ENCODE data around the gene OCIAD2. TPM values are rescaled to one million over a fixed set of nuclear protein-coding genes. Genes with fewer than 3 reads are reported as not detected.
"Not testable (repeated sequence)": the region's sequence is repeated elsewhere in the genome, so short reads cannot be mapped to it uniquely, and the experiment has no call there.

OCIAD2 gene
- total and polyA plus RNA-seq, 4 donors: 8.5 to 159 (median 26.5) TPM

DNA sequence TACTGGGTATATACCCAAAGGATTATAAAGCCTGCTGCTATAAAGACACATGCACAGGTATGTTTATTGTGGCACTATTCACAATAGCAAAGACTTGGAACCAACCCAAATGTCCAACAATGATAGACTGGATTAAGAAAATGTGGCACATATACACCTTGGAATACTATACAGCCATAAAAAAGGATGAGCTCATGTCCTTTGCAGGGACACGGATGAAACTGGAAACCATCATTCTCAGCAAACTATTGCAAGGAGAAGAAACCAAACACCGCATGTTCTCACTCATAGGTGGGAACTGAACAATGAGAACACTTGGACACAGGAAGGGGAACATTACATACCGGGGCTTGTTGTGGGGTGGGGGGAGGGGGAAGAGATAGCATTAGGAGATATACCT, 16.8 kb downstream of the OCIAD2 start:
- not testable (repeated sequence) for H3K9ac ChIP-seq (ENCODE audit: low read depth in 1 of 2, low read length in 2 of 2); H3K9me3 ChIP-seq (ENCODE audit: control insufficient read depth in 4 of 4, low read length in 3 of 4); H3K27me3 ChIP-seq (ENCODE audit: control insufficient read depth in 4 of 4, insufficient read depth in 4 of 4, low read length in 3 of 4); DNase-seq (ENCODE audit: low spot score); H3K27ac ChIP-seq (ENCODE audit: low read depth in 1 of 2, low read length in 2 of 2); H3K4me3 ChIP-seq (ENCODE audit: low read depth in 1 of 3, low read length in 3 of 3); H3K4me1 ChIP-seq (ENCODE audit: control insufficient read depth in 4 of 4, insufficient read depth in 4 of 4, low read length in 3 of 4)
- WGBS: 97% methylated on average over 3 of the region's 3 CpGs
- peaks cover 2 to 29% (median 23%) of the 10 kb centered on the region in 4 donors for H3K36me3 ChIP-seq (ENCODE audit: control insufficient read depth in 4 of 4, insufficient read depth in 3 of 4, low read depth in 1 of 4, low read length in 3 of 4)

DNA sequence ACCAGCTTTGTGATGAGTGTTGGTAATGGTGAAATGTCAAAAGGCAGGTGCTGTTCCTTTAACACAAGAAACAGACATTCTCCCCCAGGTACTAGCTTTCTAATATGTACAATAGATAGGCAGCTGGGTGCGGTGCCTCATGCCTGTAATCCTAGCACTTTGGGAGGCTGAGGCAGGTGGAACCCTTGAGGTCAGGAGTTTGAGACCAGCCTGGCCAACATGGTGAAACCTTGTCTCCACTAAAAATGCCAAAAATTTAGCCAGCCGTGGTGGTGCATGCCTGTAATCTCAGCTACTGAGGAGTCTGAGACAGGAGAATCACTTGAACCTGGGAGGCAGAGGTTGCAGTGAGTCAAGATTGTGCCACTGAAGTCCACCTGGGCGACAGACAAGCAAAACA, 24.9 kb downstream of the OCIAD2 start:
- H3K27me3 ChIP-seq (ENCODE audit: control insufficient read depth in 4 of 4, insufficient read depth in 4 of 4, low read length in 3 of 4); H3K9ac ChIP-seq (ENCODE audit: low read depth in 1 of 2, low read length in 2 of 2); H3K9me3 ChIP-seq (ENCODE audit: control insufficient read depth in 4 of 4, low read length in 3 of 4); H3K36me3 ChIP-seq (ENCODE audit: control insufficient read depth in 4 of 4, insufficient read depth in 3 of 4, low read depth in 1 of 4, low read length in 3 of 4); H3K4me1 ChIP-seq (ENCODE audit: control insufficient read depth in 4 of 4, insufficient read depth in 4 of 4, low read length in 3 of 4); H3K4me3 ChIP-seq (ENCODE audit: low read depth in 1 of 3, low read length in 3 of 3); DNase-seq (ENCODE audit: low spot score); H3K27ac ChIP-seq (ENCODE audit: low read depth in 1 of 2, low read length in 2 of 2): not testable (repeated sequence)
- 76% methylated on average over 3 of the region's 3 CpGs for WGBS

DNA sequence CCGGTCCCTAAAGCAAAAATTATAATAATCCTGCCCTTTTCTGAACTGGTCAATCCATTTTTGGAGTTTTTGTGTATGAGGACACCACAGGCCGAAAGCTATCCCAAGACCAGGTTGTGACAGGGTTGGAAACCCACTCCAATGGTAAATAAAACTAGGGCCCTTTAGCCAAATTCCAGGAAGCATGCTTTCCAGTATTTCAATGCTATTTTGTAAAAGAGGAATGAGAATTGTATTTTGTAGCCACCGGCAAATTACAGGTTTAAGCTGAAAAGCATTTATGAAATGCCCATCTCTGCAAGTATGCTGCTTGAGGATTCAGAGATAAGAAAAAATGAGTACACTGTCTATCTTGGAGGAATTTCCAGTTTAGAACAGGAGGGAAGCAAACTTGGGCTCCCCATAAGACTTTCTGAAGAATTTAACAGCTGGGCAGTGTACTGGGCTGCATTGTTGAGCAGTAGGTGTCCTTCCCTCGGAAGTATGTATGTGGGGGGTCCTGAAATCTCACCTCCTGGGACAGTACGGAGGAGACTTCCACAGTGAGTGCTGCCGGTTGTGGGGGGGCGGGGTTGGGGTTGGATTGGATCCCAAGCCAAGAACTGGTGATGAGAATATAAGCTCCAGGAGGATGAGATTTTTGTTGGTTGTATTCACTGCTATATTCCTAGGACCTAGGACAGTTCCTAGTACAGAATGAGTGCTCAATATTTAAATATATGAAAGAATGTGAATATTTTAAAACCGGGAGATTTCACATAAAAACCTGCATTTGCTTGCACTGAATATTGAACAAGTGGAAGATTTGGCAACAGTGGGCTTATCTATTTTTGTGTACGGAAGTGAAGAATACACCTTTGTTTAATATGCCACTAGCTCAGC, 26.8 kb downstream of the OCIAD2 start:
- no peak for DNase-seq (ENCODE audit: low spot score)
- no peak for TF ChIP-seq YY1 (IDR thresholded peaks at IDR 0.05)
- no peak for TF ChIP-seq FOXA2 (IDR thresholded peaks at IDR 0.05)
- TF ChIP-seq, protein P1, sequence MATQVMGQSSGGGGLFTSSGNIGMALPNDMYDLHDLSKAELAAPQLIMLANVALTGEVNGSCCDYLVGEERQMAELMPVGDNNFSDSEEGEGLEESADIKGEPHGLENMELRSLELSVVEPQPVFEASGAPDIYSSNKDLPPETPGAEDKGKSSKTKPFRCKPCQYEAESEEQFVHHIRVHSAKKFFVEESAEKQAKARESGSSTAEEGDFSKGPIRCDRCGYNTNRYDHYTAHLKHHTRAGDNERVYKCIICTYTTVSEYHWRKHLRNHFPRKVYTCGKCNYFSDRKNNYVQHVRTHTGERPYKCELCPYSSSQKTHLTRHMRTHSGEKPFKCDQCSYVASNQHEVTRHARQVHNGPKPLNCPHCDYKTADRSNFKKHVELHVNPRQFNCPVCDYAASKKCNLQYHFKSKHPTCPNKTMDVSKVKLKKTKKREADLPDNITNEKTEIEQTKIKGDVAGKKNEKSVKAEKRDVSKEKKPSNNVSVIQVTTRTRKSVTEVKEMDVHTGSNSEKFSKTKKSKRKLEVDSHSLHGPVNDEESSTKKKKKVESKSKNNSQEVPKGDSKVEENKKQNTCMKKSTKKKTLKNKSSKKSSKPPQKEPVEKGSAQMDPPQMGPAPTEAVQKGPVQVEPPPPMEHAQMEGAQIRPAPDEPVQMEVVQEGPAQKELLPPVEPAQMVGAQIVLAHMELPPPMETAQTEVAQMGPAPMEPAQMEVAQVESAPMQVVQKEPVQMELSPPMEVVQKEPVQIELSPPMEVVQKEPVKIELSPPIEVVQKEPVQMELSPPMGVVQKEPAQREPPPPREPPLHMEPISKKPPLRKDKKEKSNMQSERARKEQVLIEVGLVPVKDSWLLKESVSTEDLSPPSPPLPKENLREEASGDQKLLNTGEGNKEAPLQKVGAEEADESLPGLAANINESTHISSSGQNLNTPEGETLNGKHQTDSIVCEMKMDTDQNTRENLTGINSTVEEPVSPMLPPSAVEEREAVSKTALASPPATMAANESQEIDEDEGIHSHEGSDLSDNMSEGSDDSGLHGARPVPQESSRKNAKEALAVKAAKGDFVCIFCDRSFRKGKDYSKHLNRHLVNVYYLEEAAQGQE (IDR thresholded peaks at IDR 0.05): no peak
- TF ChIP-seq, protein P2, sequence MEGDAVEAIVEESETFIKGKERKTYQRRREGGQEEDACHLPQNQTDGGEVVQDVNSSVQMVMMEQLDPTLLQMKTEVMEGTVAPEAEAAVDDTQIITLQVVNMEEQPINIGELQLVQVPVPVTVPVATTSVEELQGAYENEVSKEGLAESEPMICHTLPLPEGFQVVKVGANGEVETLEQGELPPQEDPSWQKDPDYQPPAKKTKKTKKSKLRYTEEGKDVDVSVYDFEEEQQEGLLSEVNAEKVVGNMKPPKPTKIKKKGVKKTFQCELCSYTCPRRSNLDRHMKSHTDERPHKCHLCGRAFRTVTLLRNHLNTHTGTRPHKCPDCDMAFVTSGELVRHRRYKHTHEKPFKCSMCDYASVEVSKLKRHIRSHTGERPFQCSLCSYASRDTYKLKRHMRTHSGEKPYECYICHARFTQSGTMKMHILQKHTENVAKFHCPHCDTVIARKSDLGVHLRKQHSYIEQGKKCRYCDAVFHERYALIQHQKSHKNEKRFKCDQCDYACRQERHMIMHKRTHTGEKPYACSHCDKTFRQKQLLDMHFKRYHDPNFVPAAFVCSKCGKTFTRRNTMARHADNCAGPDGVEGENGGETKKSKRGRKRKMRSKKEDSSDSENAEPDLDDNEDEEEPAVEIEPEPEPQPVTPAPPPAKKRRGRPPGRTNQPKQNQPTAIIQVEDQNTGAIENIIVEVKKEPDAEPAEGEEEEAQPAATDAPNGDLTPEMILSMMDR (IDR thresholded peaks at IDR 0.05; ENCODE audit: low read depth, low read length, missing input control): no peak
- TF ChIP-seq TAF1 (conservative IDR thresholded peaks at IDR 0.05): no peak
- TF ChIP-seq RAD21 (IDR thresholded peaks at IDR 0.05): no peak
- no peak for TF ChIP-seq RXRA (IDR thresholded peaks at IDR 0.05)
- TF ChIP-seq HNF4G (IDR thresholded peaks at IDR 0.05): no peak
- TF ChIP-seq SP1 (IDR thresholded peaks at IDR 0.05): no peak
- TF ChIP-seq, protein P3, sequence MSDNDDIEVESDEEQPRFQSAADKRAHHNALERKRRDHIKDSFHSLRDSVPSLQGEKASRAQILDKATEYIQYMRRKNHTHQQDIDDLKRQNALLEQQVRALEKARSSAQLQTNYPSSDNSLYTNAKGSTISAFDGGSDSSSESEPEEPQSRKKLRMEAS (IDR thresholded peaks at IDR 0.05): no peak

More for the DNA sequence above, 26.8 kb downstream of the OCIAD2 start:
- 81% methylated on average over 9 of the region's 9 CpGs for WGBS
- H3K9ac ChIP-seq (ENCODE audit: low read depth in 1 of 2, low read length in 2 of 2): no peak overlapping the region
- H3K36me3 ChIP-seq (ENCODE audit: control insufficient read depth in 4 of 4, insufficient read depth in 3 of 4, low read depth in 1 of 4, low read length in 3 of 4): no peaks in the 10 kb centered on the region
- H3K9me3 ChIP-seq (ENCODE audit: control insufficient read depth in 4 of 4, low read length in 3 of 4): no peaks in the 10 kb centered on the region
- H3K4me1 ChIP-seq (ENCODE audit: control insufficient read depth in 4 of 4, insufficient read depth in 4 of 4, low read length in 3 of 4): no peaks in the 10 kb centered on the region
- no peak overlapping the region for H3K4me3 ChIP-seq (ENCODE audit: low read depth in 1 of 3, low read length in 3 of 3)
- no peaks in the 10 kb centered on the region for H3K27me3 ChIP-seq (ENCODE audit: control insufficient read depth in 4 of 4, insufficient read depth in 4 of 4, low read length in 3 of 4)
- H3K27ac ChIP-seq (ENCODE audit: low read depth in 1 of 2, low read length in 2 of 2): no peak overlapping the region
